HL-60 (cell line): ENCODE results near the gene PIH1D1. TPM values are rescaled to one million over a fixed set of nuclear protein-coding genes. Genes with fewer than 3 reads are reported as not detected.

Experiments
- microRNA-seq: library from miRNA; unstranded; fragments of <30 nt; microRNA quantifications from one replicate; pipeline ENCODE4, GENCODE V29; 2018

The PIH1D1 gene

Small RNA genes lying within 50 kb of the gene (microRNA-seq; reads per million reads assigned to microRNA genes)
- not detected for gene MIR150
